ENCODE measurements around the gene GRIP1. TPM values are rescaled to one million over a fixed set of nuclear protein-coding genes. Genes with fewer than 3 reads are reported as not detected.

Gene GRIP1
- total RNA-seq, 1 experiment from 2014 or later = 0.23 TPM

- Mint-ChIP-seq H3K9me3 (ENCODE audit: unreplicated experiment) (no peaks in the 10 kb centered on the region), H3K27ac (ENCODE audit: unreplicated experiment) (no peak overlapping the region), H3K4me1 (ENCODE audit: low read depth, unreplicated experiment) (no peaks in the 10 kb centered on the region), H3K4me3 (ENCODE audit: unreplicated experiment) (no peak overlapping the region), H3K27me3 (ENCODE audit: insufficient read depth, unreplicated experiment) (peaks cover 7% of the 10 kb centered on the region), H3K36me3 (ENCODE audit: insufficient read depth, unreplicated experiment) (no peaks in the 10 kb centered on the region)
- TF ChIP-seq CTCF (IDR thresholded peaks at IDR 0.05; ENCODE audit: insufficient read depth in 1 of 2, low read depth in 1 of 2, low read length in 1 of 2, severe bottlenecking in 1 of 2, unreplicated experiment in 1 of 2) = no peak
- no peaks in the 10 kb centered on the region for H3K36me3 ChIP-seq (ENCODE audit: control insufficient read depth, insufficient read depth, low read length)
- no peaks in the 10 kb centered on the region for H3K4me1 ChIP-seq
- DNase-seq = no peak
- H3K9me3 ChIP-seq = no peaks in the 10 kb centered on the region
- no TSS peak for BruUV-seq (replicated peaks)
- H3K27me3 ChIP-seq (replicated peaks; ENCODE audit: control insufficient read depth, insufficient read depth, low read length) = no peaks in the 10 kb centered on the region
- CTCF ChIA-PET = no interaction called here
- intact Hi-C loops (cut with micrococcal nuclease; ENCODE audit: unreplicated experiment) = no loop called here
- no peak overlapping the region for H3K4me3 ChIP-seq (ENCODE audit: low read depth, low read length)
- POLR2A ChIA-PET = no interaction called here
These were observed 71.7 kb downstream of the GRIP1 start for GRCh38 chr12:66607147-66607546.

GRCh38 chr12:66605293-66605692 is 73.6 kb downstream of the GRIP1 start:
- no peaks in the 10 kb centered on the region for H3K36me3 ChIP-seq (ENCODE audit: control insufficient read depth, insufficient read depth, low read length)
- ChIA-PET CTCF (no interaction called here), POLR2A (no interaction called here)
- no peaks in the 10 kb centered on the region for H3K4me1 ChIP-seq
- H3K27me3 ChIP-seq (replicated peaks; ENCODE audit: control insufficient read depth, insufficient read depth, low read length) = no peaks in the 10 kb centered on the region
- TF ChIP-seq CTCF (IDR thresholded peaks at IDR 0.05; ENCODE audit: insufficient read depth in 1 of 2, low read depth in 1 of 2, low read length in 1 of 2, severe bottlenecking in 1 of 2, unreplicated experiment in 1 of 2) = no peak
- H3K4me3 Mint-ChIP-seq (ENCODE audit: unreplicated experiment) = no peak overlapping the region
- no peak overlapping the region for H3K4me3 ChIP-seq (ENCODE audit: low read depth, low read length)
- H3K36me3 Mint-ChIP-seq (ENCODE audit: insufficient read depth, unreplicated experiment) = no peaks in the 10 kb centered on the region
- peaks cover 10% of the 10 kb centered on the region for H3K27me3 Mint-ChIP-seq (ENCODE audit: insufficient read depth, unreplicated experiment)
- intact Hi-C loops (cut with micrococcal nuclease; ENCODE audit: unreplicated experiment) = no loop called here
- no peak for DNase-seq
- no TSS peak for BruUV-seq (replicated peaks)
- H3K4me1 Mint-ChIP-seq (ENCODE audit: low read depth, unreplicated experiment) = no peaks in the 10 kb centered on the region
- no peak overlapping the region for H3K27ac Mint-ChIP-seq (ENCODE audit: unreplicated experiment)
- H3K9me3 ChIP-seq = no peaks in the 10 kb centered on the region
- no peaks in the 10 kb centered on the region for H3K9me3 Mint-ChIP-seq (ENCODE audit: unreplicated experiment)

GRCh38 chr12:66603981-66604479 is 74.8 kb downstream of the GRIP1 start:
- H3K27ac Mint-ChIP-seq (ENCODE audit: unreplicated experiment) = no peak overlapping the region
- no TSS peak for BruUV-seq (replicated peaks)
- H3K36me3 ChIP-seq (ENCODE audit: control insufficient read depth, insufficient read depth, low read length) = no peaks in the 10 kb centered on the region
- POLR2A ChIA-PET = no interaction called here
- H3K4me1 ChIP-seq = no peaks in the 10 kb centered on the region
- H3K36me3 Mint-ChIP-seq (ENCODE audit: insufficient read depth, unreplicated experiment) = no peaks in the 10 kb centered on the region
- H3K9me3 ChIP-seq = no peaks in the 10 kb centered on the region
- no peaks in the 10 kb centered on the region for H3K27me3 ChIP-seq (replicated peaks; ENCODE audit: control insufficient read depth, insufficient read depth, low read length)
- no peak for DNase-seq
- no peak overlapping the region for H3K4me3 Mint-ChIP-seq (ENCODE audit: unreplicated experiment)
- H3K4me1 Mint-ChIP-seq (ENCODE audit: low read depth, unreplicated experiment) = no peaks in the 10 kb centered on the region
- TF ChIP-seq CTCF (IDR thresholded peaks at IDR 0.05; ENCODE audit: insufficient read depth in 1 of 2, low read depth in 1 of 2, low read length in 1 of 2, severe bottlenecking in 1 of 2, unreplicated experiment in 1 of 2) = no peak
- H3K9me3 Mint-ChIP-seq (ENCODE audit: unreplicated experiment) = no peaks in the 10 kb centered on the region
- H3K27me3 Mint-ChIP-seq (ENCODE audit: insufficient read depth, unreplicated experiment) = peaks cover 10% of the 10 kb centered on the region
- CTCF ChIA-PET = no interaction called here
- H3K4me3 ChIP-seq (ENCODE audit: low read depth, low read length) = no peak overlapping the region
- intact Hi-C loops (cut with micrococcal nuclease; ENCODE audit: unreplicated experiment) = no loop called here
